Midbrain (tissue), 1 donor: ENCODE data around the gene WNT11.

Experiments used
- DNase-seq: peaks from one replicate; lab custom pipeline; 2025; lab: John Stamatoyannopoulos, UW

The WNT11 gene

DNA sequence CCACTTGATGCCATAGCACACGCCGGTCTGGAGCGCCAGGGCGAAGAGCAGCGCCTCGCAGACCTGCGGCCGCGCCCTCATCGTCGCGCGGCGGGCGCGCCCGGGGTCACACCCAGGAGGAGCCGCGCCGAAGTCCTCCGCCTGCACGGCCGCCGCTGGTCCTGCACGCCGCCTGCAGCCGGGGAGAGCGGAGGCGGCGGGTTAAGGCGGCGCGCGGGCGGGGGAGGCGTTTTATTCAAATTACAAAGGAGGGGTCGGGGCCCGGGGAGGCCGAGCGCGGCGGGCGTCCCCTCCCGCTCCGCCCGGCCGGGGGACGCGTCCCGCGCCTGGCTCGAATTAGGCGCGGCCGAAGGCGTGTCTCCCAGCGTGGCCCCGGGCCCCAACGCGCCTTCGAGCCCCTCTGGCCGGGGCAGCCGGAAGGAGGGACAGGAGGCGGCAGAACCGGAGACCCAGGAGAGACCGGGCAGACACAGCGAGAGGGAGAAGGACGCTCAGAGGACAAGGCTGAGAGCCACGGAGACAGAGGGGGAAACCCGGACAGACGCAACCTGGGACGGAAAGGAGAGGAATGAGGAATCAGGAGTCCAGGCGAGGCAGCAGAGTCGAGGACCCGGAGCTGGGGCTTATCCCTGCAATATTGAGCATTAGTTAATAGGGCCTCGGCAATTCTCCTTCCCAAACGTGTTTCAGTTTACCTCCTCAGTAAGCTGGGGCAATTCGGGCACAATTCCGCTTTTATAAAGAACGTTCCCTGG, at the start of gene WNT11:
TSS of gene WNT11 (minus strand) at position 176 of the 755 bp plus-strand sequence. CDS start at position 81, 95 bp downstream.
- DNase-seq: peak; percentile 10

DNA sequence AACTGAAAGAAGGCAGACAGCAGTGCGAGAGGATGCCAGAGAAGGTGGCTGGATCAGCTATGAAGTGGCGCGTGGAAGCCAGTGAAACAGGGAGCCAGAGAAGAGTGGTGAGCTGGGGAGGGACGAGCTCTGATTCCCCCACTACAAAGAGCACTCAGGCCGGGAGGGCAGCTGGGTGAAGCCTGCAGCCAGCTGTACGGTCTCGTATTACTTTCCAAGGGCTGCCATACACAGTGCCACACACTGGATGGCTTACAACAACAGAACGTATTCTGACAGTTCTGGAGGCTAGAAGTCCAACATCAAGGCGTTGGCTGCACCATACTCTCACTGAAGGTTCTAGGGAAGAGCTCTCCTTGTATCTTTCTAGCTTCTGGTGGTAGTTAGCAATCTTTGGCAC, 47.1 kb upstream of the WNT11 start:
- DNase-seq: no peak

DNA sequence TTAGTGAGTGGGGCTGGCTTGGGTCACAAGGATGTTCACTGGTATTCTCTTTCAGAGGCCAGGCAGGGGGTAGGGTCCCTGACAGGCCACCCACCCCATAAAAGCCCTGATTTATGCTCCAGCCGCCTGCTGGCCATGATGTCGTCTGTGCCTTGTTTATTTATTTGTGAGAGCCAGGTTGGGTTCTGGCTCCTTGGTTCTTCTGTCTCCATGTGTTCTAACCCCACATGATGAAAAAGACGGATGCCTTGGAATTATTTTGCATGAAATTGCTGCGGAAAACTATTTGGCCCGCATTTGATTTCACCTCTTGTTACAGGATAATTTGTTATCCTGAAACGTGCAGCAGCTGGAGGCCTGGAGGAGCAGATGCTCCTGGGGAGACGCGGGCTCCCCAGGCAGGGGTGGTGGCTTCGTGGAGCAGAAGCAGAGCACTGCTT, 46.3 kb upstream of the WNT11 start:
- DNase-seq: no peak

DNA sequence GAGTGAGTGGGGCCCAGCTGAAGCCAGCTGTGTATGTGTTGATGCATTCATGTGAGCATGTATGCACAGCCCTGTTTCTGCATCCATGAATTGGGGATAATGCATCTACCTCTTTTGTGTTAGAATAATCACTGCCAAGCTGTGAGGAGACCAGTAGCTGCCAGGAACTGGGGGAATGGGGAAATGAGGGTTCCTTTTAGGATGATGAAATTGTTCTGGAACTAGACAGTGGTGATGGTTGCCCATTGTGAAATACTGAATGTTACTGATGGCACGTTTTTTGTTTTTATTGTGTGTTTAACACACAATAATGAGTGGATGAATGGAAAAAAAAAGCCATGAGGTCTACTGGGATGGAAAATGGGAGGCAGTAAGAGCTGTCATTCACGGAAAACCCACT, 45.3 kb upstream of the WNT11 start:
- DNase-seq: no peak

DNA sequence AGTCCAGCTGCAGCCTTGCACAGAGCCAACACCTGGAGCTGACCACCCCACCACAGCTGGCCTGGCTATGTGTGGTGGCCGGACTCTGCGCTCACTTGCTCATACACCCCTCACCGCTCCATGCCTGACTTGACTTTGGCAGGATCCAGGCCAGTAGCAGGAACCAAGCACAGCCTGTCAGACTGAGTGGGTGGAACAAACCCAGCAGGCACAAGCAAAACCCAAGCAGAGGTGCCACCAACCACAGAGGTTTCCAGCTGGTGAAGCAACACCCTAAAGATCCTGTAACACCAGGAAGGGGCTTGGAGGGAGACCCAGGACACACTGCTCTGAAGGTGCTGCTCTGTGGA, 44.9 kb upstream of the WNT11 start:
- DNase-seq: no peak

DNA sequence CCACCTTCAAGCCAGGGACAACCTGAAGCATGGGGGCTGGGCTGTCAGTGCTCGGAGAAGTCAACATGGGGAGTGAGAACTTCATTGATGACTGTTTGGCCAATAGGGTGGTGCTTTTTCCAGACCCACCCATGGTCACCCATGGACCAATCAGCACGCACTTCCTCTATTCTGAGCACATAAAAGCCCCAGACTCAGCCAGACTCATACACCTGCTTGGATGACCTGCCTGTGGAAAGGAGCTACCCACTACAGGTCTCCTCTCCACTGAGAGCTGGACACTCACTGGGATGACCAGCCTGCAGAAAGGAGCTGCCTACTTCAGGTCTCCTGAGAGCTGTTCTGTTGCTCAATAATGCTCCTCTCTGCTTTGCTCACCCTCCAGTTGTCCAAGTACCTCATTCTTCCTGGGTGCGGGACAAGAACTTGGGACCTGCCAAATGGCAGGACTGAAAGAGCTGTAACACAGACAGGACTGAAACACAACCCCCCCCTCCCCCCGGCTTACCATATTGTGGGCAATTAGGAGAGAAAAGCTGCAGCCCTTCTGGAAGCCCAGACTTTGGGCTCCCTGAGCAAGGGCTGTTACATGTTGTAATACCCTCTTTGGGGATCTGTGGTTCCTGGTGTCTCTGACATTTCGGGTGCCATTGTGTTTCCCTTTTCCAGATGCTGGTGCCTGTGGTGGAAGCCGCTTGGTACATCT, 44.4 kb upstream of the WNT11 start:
- DNase-seq: no peak

DNA sequence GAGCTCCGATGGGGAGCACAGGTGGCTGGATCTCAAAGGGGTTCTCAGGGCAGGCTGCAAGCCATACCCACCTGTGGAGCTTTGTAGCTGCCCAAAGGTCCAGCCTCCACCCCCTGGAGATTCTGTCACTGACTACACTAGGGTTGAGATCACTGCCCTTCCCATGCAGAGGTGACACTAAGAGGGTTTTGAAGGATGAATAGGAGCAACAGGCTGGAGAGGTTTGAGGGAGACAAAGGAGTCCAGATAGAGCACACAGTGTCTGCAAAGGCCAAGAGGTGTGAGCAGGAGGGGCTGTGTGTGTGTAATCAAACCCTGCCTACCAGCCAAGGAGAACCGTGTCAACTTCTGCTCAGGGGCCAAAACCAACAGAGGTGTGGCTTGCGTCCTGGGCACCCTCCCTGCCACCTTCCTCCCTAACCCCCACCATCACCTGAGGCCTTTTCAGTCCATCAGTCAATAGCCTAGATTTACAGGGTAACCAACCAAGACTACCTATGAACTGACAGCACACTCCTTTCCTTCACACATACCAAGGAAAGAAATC, 43.0 kb upstream of the WNT11 start:
- no peak for DNase-seq

DNA sequence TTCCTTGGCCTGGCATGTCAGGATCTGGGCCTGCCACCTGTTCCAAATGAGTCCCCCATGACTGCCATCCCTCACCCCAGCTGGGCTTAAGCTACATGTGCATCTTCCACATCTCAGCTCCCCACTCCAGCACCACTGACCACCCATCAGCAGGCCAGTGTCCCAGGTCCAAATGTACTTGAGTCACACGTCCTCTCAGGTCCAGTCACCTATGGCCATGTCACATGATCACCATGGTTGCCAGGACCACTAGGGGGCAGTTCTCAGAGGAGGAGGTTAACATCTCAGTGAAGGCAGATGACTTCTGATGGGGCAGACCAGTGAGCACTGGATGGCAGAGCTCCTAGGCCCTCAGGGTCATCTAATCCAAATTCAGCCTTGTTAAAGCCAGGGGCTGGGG, 41.9 kb upstream of the WNT11 start:
- no peak for DNase-seq

DNA sequence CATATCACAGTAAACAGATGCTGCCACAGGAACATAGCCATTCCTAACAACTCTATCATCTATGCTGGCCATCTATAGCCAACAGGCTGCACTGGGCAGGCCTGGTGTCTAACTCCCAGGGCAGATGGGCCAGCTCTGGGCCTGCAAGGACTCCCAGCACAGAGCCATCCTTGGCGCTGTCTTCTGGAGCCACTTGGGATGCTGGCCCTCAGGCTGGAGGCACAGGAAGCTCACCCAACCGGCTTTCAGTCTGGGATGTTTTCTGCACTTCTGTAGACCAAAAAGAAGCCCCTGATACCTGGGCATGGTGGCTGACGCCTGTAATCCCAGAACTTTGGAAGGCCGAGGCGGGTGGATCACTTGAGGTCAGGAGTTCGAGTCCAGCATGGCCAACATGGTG, 40.8 kb upstream of the WNT11 start:
- DNase-seq: no peak

DNA sequence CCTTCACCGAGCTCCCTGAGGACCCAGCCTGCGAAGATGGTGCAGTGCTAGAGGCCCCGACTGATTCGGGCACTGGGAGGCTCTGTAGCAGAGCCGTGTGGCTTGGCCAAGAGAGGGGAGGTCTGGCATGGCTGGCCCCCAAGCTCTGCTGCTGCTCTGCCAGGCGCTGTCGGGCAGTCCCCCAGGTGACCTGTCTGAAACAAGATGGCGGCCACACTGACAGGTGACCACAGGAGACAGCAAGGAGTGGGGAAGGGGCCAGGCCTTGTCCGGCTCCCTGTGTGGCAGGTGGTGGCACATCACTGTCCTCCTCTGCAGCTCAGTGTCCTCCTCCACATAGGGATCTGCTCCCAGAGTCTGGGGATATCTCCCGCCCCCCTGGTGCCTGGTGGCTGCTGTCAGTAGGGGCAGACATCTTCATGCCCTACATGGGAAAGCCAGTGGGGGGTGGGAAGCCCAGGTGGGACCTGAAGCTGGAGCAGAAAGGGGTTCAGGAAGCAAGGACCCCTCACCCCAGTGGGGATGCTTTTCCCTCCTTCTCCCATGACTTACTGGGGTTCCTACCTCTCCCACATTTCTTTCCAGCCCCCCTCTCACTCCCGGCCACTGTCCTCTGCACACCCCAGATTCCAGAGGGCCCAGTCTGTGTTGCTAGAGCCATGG, 40.1 kb upstream of the WNT11 start:
- DNase-seq: no peak

DNA sequence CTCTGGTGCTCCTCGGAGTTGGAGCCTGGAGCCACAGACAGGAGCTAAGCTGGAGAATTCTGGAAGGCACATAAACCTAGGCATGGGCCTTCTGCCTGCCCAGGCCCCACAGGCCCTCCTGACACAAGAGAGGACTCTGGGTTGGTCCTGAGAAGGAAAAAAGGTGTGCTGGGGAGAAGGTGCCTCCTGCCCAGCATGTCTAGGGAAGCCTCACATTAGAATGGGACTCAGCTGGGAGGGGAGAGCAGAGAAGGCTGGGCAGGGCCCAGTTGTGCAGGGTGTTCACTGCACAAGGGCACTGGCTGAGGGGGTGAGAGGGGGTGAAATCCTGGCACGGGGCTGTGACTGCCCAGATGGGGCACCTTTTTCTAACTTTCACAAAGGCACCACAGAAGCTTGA, 39.4 kb upstream of the WNT11 start:
- no peak for DNase-seq

DNA sequence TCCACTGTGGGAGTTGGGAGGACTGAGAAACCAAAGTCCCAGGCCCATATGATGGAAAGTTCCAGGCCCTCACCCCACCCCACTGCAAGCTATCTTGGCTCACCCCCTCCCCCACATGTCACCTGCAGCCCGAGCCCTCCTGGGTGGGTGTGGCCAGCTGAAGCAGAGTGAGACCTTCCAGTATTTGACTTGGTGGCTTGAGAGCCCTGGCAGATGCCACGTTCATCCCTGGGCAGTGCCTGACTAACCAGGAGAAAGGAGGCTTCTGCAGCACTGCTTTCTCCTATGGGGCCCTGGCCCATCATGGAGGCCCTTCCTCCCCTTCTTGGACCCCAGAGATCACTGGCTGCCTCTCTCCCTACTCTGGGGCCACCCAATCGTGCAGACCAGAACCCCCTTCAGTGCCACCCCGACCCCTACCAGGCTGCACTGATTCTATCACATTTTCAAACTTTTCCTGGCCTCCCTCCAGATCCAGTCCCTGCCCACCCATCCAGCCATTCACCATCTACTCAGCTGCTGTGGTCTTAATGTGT, 38.1 kb upstream of the WNT11 start:
- no peak for DNase-seq

DNA sequence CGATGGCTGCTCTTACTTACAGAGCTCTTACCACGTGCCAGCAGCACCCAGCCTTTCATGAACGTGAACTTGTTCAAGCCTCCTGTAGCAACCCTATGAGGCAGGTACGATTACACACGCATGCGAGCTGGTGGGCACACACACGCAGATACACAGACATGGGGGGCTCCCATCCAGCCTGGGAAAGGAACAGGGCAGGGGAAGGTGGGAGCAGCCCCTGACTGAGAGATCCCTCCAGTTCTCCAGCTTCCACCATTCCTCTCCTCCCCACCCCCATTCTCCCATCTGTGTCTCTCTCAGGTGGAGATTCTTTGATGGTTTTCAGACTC, 37.6 kb upstream of the WNT11 start:
- no peak for DNase-seq

DNA sequence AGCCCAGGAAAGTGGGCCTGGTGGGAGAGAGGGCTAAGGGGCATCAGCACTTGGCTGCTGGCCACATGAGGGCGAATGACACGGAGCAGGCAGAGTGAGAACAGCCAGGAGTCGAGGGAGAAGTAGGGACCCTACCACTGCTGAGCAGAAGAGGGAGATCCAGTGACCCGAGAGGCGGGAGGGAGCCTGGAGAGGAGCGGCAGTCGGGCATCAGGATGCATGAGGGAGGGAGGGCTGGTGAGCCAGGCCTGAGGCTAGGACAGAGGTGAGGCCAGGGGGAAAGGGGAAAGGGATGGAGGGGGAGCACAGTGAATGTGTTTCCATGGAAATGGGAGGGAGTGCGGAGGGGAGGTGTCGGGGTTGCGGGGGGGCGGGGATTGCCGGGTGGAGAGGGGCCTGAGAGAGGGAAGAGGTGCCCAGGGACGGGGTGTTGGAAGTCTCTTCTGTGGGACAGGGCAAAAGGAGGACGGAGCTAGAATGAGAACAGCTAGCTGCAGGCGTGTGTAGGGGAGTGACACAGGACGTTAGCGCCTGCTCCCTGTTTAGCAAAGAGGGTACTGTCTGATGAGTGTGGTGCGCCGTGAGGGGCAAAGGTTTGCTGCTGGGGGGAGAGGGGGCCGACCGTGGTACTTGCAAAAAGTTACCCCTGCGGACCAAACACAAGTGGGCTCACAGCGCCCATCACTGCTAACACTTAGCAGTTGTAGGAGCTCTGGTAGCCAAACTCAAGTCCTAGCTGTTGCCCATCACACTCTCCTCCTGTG, 37.1 kb upstream of the WNT11 start:
- no peak for DNase-seq

DNA sequence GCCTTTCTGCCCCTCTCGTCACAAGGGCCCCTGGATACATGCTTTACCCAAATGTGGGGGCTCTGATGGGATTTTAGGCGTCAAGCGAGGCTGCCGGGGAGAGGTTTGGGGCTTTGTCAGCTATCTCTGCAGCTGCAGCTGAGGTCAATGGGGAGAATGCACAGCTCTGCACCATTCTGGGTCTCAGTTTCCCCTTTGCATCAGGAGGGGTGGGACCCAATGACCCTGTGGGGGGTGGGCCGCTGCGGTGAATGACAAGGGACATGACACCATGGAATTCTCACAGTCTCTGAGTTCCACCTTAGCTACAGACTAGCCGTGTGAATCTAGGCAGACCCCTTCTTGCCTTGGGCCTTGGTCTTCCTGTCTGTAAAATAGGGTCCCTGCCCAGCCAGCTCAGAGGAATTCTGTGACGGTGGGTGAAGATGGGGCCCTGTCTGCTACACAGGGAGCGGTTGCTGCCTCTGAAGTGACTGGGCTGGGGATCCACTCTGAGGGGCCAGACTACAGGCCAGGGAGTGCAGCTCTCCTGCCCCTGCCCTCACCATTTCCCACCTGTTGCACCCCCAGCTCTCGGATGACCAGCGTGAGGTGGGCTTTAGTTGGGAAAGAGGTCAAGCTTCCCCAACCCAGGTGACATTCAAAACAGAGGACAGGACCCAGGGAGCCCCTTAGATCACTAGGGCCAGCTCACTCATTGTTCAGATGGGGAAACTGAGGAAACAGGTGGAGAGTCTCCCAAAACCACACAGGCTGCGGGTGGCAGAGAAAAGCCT, 35.9 kb upstream of the WNT11 start:
- DNase-seq: no peak

DNA sequence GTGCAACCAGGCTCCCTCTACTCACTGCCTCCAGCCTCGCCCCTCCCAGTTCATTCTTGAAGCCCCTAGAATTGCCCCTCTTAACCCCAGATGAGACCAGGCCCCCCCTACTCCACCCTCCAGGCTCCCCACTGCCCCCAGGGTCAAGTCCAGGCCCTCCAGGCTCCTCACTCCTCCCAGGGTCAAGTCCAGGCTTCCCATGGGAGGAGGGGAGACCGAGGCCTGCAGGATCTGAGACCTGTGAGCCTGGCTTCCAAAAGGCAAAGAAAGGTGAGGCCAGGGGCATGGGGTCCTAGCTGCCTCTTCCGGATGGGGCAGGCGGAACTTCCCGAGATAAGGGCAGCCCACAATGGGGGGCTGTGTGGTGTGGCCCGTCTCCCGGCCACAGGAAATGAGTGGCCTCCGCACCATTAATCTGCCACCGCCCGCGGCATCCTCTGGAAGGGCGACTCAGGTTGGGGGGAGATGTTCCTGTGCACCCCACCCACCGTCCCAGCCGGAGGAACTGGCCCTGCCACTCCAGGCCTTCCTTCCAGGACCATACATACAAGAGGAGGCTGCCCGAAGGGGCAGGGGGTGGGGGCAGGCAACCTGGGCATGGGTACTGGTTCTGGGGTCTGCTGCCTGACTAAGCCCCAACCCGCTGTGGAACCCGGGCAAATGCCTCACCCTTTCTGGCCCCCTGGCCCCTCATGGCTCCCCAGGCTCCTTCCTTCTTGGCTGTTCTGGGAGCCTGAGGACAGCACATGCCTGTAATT, 35.1 kb upstream of the WNT11 start:
- no peak for DNase-seq

DNA sequence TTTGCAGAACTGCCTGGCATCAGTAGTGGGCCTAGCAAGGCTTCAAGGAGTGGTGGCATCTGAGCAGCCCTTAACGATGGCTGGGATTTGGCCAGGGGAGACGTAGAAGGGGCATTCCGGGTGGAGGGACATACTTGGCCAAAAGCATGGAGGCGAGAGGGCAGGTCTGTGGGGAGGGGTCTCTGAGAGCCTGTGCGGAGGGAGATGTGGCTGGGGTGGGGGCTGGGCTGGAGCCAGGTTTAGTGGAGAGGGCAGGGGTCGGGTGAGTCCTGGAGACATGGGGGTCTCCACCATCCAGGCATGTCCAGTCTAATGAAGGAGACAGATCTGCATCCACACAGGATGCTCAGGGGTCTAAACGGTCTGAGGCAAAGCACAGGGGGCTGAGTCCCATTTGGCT, 34.4 kb upstream of the WNT11 start:
- DNase-seq: no peak

DNA sequence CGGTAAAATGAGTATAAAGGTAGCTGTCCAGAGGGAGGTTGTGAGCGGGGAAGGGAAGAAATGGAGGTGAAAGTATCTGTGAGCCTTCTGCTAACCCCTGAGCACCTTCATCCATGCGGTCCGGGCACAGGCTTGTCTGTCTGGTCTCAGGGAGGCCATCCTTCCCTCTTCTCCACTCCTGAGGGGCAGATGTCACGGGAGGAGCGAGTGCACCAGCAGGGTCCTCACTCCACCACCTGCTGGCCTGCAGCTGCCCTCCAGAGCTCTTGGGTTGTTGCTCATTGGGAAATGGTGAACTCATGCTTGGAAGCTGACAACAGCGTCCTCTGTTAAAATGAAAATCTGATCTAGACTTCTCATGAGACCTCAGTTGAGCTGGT, 33.8 kb upstream of the WNT11 start:
- no peak for DNase-seq

DNA sequence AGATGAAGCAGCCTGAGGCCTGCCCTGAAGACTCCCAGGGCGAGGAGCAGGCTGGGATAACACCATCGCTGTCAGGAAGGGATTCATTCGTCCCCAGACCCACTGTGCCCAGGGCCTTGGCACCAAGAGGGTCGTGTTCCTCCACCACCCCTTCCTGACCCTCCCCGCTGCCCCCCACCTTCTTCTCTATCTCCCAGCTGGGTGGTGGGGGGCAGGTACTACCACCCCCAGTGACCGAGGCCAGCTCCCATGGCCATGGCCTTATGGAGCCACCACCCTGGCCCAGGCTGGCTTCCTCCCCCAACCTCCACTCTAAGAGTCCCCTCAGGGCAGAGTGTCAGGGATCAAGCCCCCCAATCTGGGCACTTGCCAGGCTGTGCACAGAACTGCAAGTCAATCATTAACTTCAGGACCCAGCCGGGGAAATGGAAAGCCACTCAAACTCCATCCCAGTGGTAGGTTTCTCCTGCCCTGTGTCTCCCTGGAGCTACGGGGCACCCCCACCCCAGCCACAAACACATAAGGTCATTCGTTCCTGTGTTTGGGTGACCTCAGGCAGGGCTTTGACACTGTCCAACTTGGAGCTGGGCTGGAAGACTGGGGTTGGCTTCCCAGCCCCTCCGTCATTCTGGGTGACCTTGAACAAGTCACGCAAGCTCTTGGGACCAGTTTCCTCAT, 33.3 kb upstream of the WNT11 start:
- DNase-seq: no peak

DNA sequence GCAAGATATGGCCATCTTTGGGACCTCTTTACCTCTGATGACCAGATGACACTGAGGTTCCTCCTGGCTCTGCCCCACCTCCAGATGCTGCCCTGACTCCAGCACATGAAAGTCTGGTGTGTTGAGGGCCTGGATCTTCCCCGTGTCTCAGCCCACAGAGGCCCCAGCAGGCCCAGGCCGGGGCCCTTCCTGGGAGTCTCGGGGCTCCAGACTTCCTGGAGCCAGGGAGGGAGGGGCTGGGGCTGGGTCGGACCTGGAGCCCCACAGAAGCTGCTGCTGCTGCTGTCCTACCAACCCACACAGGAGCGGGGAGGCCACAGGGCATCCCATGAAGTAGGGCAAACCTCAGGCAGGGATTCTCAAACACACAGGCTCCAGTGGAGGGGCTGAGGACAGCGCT, 32.2 kb upstream of the WNT11 start:
- no peak for DNase-seq
